Neutrophil (primary cell): ENCODE data around the gene EPHA6.

Experiments used
- H3K27ac ChIP-seq: fragments of 200-600 bp; sonication (generic); 2 replicates; pipeline ENCODE4 v1.5.1; 2016; ENCODE audit warnings: mild to moderate bottlenecking, moderate library complexity
- H3K27me3 ChIP-seq: fragments of 200-600 bp; sonication (generic); 2 replicates; pipeline ENCODE4 v1.6.0; 2016; ENCODE audit warnings: mild to moderate bottlenecking
- H3K36me3 ChIP-seq: fragments of 200-600 bp; sonication (generic); 2 replicates; pipeline ENCODE4 v1.5.1; 2017
- H3K4me1 ChIP-seq, 2 experiments: fragments of 200-600 bp in 1 of 2; sonication (generic) in 1 of 2; 1 replicate in 1 of 2; 2 replicates in 1 of 2; pipeline versions ENCODE4 v1.5.1 to v1.6.1; 2013 to 2016; ENCODE audit warnings: low read depth in 1 of 2, low read length in 1 of 2, mild to moderate bottlenecking in 1 of 2, moderate library complexity in 1 of 2; ENCODE audit not compliant: control insufficient read depth in 1 of 2, insufficient read depth in 1 of 2
- H3K4me3 ChIP-seq, 2 experiments: fragments of 200-600 bp in 1 of 2; sonication (generic) in 1 of 2; 1 replicate in 1 of 2; 2 replicates in 1 of 2; pipeline ENCODE4 v1.5.1; 2013 to 2016; ENCODE audit warnings: low read depth in 1 of 2, low read length in 1 of 2, mild to moderate bottlenecking in 1 of 2, moderate library complexity in 1 of 2
- H3K9me3 ChIP-seq: fragments of 200-600 bp; sonication (generic); 2 replicates; pipeline ENCODE4 v1.5.1; 2016
- TF ChIP-seq, protein P1 (sequence below): fragments of 200-600 bp; sonication (generic); IDR thresholded peaks from 2 replicates; pipeline ENCODE4 v1.5.1; 2016; ENCODE audit warnings: antibody characterized with exemption

Gene EPHA6

DNA sequence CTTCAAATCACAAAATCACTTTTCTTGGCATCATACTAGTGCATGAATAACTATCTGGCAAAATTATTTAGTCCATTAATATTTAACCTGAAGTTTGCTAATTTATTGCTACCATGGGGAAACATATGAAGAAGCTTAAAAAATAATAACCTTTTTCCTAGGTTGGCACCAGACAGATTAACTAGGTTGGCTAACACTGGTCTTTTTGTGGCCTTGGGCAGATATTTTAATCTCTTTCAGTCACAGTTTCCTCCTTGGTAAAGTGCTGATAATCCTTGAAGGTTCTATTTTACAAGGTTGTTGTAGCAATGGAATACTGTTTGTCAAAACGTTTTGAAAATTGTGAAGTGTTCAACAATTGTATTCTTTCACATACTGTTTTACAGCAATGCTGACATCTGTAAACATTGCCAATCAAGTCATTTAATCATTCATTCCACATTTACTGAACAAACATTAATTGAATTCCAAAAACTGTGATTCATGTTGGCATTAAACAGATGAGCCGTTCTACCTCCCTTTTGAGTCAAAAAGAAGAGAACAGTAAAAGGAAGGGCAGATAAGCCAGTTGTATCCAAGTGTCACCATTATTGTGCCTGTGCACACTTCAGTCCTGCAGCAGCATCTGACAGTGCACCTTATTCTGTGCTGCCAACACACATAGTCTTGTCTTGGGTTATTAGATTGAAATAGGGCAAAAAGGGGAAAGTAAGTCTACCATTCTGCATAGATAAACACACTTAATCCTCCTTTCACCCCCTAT lies 21.9 kb downstream of the EPHA6 start:
- Histone ChIP-seq H3K27me3 (no peaks in the 10 kb centered on the region), H3K27ac (no peak overlapping the region)
- TF ChIP-seq, protein P1, sequence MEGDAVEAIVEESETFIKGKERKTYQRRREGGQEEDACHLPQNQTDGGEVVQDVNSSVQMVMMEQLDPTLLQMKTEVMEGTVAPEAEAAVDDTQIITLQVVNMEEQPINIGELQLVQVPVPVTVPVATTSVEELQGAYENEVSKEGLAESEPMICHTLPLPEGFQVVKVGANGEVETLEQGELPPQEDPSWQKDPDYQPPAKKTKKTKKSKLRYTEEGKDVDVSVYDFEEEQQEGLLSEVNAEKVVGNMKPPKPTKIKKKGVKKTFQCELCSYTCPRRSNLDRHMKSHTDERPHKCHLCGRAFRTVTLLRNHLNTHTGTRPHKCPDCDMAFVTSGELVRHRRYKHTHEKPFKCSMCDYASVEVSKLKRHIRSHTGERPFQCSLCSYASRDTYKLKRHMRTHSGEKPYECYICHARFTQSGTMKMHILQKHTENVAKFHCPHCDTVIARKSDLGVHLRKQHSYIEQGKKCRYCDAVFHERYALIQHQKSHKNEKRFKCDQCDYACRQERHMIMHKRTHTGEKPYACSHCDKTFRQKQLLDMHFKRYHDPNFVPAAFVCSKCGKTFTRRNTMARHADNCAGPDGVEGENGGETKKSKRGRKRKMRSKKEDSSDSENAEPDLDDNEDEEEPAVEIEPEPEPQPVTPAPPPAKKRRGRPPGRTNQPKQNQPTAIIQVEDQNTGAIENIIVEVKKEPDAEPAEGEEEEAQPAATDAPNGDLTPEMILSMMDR = no peak

DNA sequence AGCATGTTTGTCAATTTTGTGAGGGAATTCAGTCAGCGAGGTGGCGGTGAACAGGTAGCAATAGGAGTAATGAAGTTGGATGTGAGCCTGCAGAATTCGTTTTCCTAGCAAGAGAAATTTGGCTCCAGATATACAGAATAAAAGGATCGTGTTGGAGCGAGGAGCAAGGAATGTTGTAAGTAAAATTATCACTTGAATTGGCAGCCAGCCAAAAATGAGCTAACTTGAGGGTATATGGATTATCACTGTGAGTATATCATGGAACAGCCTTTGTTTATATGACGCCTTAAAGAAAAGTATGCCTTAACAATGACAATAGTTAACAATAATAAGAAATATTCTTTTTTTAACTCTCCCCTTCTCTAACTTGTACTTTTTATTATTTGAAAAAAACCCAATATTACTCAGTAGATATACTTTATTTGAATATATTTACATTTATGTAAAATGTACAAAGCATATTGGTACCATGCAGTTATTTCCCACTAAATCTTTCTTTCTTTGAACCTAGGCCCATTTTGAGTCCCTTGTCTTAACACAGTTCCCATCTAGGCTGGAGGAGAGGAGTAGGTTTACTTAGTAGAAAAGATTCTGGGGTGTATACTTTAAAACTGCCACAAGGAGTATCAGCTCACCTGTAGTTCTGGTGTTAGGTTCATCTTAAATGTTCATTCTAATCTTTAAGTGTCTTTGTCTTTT lies 29.3 kb downstream of the EPHA6 start:
- Histone ChIP-seq H3K9me3 (no peaks in the 10 kb centered on the region), H3K4me1 (no peaks in the 10 kb centered on the region), H3K27ac (no peak overlapping the region), H3K36me3 (no peaks in the 10 kb centered on the region), H3K4me3 (no peak overlapping the region), H3K27me3 (no peaks in the 10 kb centered on the region)
- TF ChIP-seq, protein P1 = no peak

More for the DNA sequence above, 21.9 kb downstream of the EPHA6 start:
- Histone ChIP-seq H3K4me3 (no peak overlapping the region), H3K4me1 (no peaks in the 10 kb centered on the region), H3K36me3 (no peaks in the 10 kb centered on the region), H3K9me3 (no peaks in the 10 kb centered on the region)

DNA sequence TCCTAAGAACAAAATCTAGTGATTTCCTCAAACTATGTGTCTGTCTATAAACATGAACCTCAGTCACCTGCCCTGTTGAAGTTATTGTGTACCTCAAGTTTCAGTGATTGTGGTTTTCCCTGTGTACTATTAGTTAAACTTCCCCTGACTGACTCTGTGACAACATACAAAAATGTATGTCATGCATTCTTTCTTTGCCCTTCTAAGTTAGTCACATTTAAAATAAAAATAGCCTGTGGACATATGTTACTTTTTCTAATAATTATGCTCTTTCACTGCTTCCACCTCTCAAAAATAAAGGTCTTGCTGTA lies 29.8 kb downstream of the EPHA6 start:
- no peaks in the 10 kb centered on the region for H3K4me1 ChIP-seq
- no peaks in the 10 kb centered on the region for H3K27me3 ChIP-seq
- TF ChIP-seq, protein P1 = no peak
- H3K27ac ChIP-seq = no peak overlapping the region
- H3K4me3 ChIP-seq = no peak overlapping the region
- no peaks in the 10 kb centered on the region for H3K36me3 ChIP-seq
- no peaks in the 10 kb centered on the region for H3K9me3 ChIP-seq

DNA sequence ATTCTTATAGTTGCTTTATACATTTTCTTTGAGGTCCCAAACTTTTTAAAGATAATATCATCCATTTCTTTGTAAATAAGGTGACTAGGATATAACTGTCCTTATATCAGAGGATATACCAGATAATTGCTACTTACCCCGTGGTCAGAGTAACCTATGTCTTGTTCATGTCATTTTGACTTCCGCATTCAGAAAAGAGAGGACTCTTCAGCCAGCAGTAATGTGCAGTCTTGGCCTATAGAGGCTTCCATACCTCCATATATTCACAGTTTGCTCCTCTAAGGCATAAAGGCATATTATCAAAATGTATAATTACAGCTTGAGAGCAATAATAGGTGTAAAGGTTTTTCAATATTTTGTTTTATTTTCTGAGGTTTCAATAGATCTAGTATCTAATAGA lies 38.5 kb downstream of the EPHA6 start:
- H3K27me3 ChIP-seq = no peaks in the 10 kb centered on the region
- no peaks in the 10 kb centered on the region for H3K9me3 ChIP-seq
- no peaks in the 10 kb centered on the region for H3K36me3 ChIP-seq
- H3K27ac ChIP-seq = no peak overlapping the region
- TF ChIP-seq, protein P1 = no peak
- no peak overlapping the region for H3K4me3 ChIP-seq
- no peaks in the 10 kb centered on the region for H3K4me1 ChIP-seq

DNA sequence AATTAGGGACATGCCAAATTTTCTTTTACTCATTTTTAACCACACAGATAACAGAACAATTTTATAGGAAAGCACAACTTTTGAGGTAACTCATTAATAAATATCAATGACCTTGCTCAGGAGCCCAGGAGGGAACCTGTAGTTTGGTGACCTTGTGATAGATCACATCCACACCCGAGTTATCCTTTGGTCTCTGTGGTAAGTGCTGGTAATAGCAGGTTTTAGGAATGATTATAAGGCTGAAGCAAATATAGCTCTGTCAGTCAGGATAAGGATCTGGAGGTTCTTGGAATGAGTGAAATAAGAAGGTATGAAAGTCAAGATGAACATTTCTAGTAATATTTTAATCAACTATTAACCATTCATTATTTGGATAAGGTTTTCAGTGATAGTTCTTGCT lies 46.5 kb downstream of the EPHA6 start:
- Histone ChIP-seq H3K27ac (no peak overlapping the region), H3K9me3 (no peaks in the 10 kb centered on the region), H3K27me3 (no peaks in the 10 kb centered on the region), H3K36me3 (no peaks in the 10 kb centered on the region), H3K4me1 (no peaks in the 10 kb centered on the region), H3K4me3 (no peak overlapping the region)
- TF ChIP-seq, protein P1 = no peak
